GM12892 (cell line): Measurements from ENCODE around the gene OGFOD2.

Experiments used
- POLR2A ChIP-seq: IDR thresholded peaks from 2 replicates; pipeline ENCODE4 v1.6.1; 2011; ENCODE audit warnings: low read depth, low read length, control low read depth
- TAF1 ChIP-seq: IDR thresholded peaks from 2 replicates; pipeline ENCODE4 v1.6.1; 2011; ENCODE audit warnings: low read depth, mild to moderate bottlenecking, control low read depth, low read length, borderline replicate concordance

DNA sequence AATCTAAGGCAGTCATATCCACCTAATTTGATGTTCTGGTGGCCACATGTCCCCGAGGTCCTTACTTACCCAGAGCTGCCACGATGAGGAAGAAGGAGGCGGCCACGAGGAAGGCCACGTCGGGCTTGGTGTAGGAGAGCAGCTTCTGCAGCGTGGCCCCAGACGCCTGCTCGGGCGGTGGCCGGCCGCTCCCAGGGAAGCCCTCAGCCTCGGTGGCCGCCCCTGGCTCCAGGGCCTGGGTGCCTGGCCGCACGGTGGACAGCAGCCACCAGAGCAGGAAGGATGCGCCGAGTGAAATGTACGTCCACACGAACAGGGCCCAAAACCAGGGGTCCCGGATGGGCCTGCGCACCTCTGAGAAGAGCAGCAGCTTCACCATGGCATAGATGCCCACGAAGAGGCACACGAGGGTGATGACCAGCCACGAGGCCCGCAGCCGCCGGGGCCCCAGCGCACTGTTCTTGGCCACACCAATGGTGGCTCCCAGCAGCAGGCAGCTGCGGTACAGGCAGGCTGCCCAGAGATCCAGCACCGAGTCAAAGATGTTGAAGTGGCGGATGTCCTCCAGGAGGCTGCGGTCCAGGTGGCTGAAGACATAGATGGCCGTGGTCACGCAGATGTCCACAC, 15.4 kb upstream of the OGFOD2 start:
- TF ChIP-seq POLR2A (no peak), TAF1 (no peak)
